HCT116 (cell line): ENCODE data around the gene BCR. TPM values are rescaled to one million over a fixed set of nuclear protein-coding genes. Genes with fewer than 3 reads are reported as not detected.

Experiments used
- ATAC-seq: fragments of 200-7000 bp; cut with Tn5 transposase; 2 replicates; pipeline ENCODE4 v1.9.1; 2020; ENCODE audit warnings: mild to moderate bottlenecking, moderate library complexity
- BruUV-seq: library from RNA; stranded (reverse); fragments of 400-500 nt; replicated peaks from 2 replicates; lab custom pipeline; 2021; lab: Mats Ljungman, UMichigan
- CTCF ChIA-PET: fragments of 300-600 bp; sonication (Branson Sonifier 250); formaldehyde crosslinking; loops from one replicate; lab custom pipeline; 2021; ENCODE audit warnings: antibody characterized with exemption; lab: Charles Lee
- POLR2A ChIA-PET: fragments of 300-600, 350-600 bp; sonication (Branson Sonifier 250); formaldehyde crosslinking; loops from one replicate; lab custom pipeline; 2021; ENCODE audit warnings: antibody characterized with exemption; lab: Charles Lee
- RAD21 ChIA-PET, 2 experiments: fragments of 300-600 bp; sonication (Branson Sonifier 250); formaldehyde crosslinking; loops; one replicate each; lab custom pipeline; 2023; ENCODE audit warnings: low total read pairs in 2 of 2; ENCODE audit not compliant: uncharacterized antibody in 2 of 2, unreplicated experiment in 2 of 2, low non-redundant PET in 1 of 2; lab: Charles Lee
- DNase-seq: peaks from one replicate; pipeline ENCODE4 v3.0.0-alpha.2; 2010; ENCODE audit warnings: low read depth, low spot score
- H2AFZ ChIP-seq: fragments of 200-600 bp; shearing (Covaris generic), sonication (generic); 2 replicates; pipeline ENCODE4 v1.6.1; 2017; ENCODE audit warnings: low read depth, mixed run types, mixed read lengths, antibody characterized with exemption, low read length; ENCODE audit not compliant: poor library complexity, severe bottlenecking
- H3K27ac ChIP-seq: 2 replicates; pipeline ENCODE4 v1.5.1; 2012; ENCODE audit warnings: low read depth, low read length
- H3K27me3 ChIP-seq: fragments of 200-600 bp; sonication (generic); 2 replicates; pipeline ENCODE4 v1.6.1; 2016; ENCODE audit warnings: mixed run types, low read length, mixed read lengths; ENCODE audit not compliant: insufficient read depth
- H3K36me3 ChIP-seq, 2 experiments: fragments of 200-500 bp in 1 of 2; fragments of 200-600 bp in 1 of 2; sonication (Bioruptor generic) in 1 of 2; sonication (generic) in 1 of 2; 2 replicates each; pipeline versions ENCODE4 v1.5.1 to v1.6.1; 2014 to 2016; ENCODE audit warnings: low read length in 2 of 2, inconsistent platforms in 1 of 2, mixed read lengths in 1 of 2, mixed run types in 1 of 2; ENCODE audit not compliant: insufficient read depth in 2 of 2, control insufficient read depth in 1 of 2
- H3K4me1 ChIP-seq, 2 experiments: fragments of 200-600 bp in 1 of 2; sonication (generic) in 1 of 2; 2 replicates each; pipeline versions ENCODE4 v1.5.1 to v1.6.1; 2012 to 2017; ENCODE audit warnings: low read length in 2 of 2, inconsistent platforms in 1 of 2, mild to moderate bottlenecking in 1 of 2, mixed read lengths in 1 of 2, mixed run types in 1 of 2, moderate library complexity in 1 of 2; ENCODE audit not compliant: insufficient read depth in 2 of 2, control insufficient read depth in 1 of 2
- H3K4me2 ChIP-seq: fragments of 200-600 bp; sonication (generic); 2 replicates; pipeline ENCODE4 v1.6.1; 2017; ENCODE audit warnings: mixed run types, low read length, mixed read lengths
- H3K4me3 ChIP-seq, 2 experiments: fragments of 200-600 bp in 1 of 2; sonication (generic) in 1 of 2; replicated peaks in 1 of 2; 2 replicates each; pipeline ENCODE4 v1.5.1; 2011 to 2016; ENCODE audit warnings: low read length in 2 of 2, control low read depth in 1 of 2, low read depth in 1 of 2, mild to moderate bottlenecking in 1 of 2, mixed read lengths in 1 of 2, mixed run types in 1 of 2
- H3K79me2 ChIP-seq: fragments of 200-600 bp; sonication (generic); 2 replicates; pipeline ENCODE4 v1.6.1; 2017; ENCODE audit warnings: mild to moderate bottlenecking, mixed run types, low read length, moderate library complexity, mixed read lengths; ENCODE audit not compliant: insufficient read depth
- H3K9ac ChIP-seq: fragments of 200-600 bp; sonication (generic); 2 replicates; pipeline ENCODE4 v1.6.1; 2016; ENCODE audit warnings: low read length, mixed read lengths
- H3K9me2 ChIP-seq: fragments of 200-600 bp; sonication (generic), shearing (Covaris generic); 2 replicates; pipeline ENCODE4 v1.6.1; 2017; ENCODE audit warnings: mixed run types, mild to moderate bottlenecking, moderate library complexity; ENCODE audit not compliant: insufficient read depth
- H3K9me3 ChIP-seq, 2 experiments: fragments of 200-500 bp in 1 of 2; fragments of 200-600 bp in 1 of 2; sonication (Bioruptor generic) in 1 of 2; sonication (generic) in 1 of 2; 2 replicates each; pipeline ENCODE4 v1.6.1; 2014 to 2017; ENCODE audit warnings: low read length in 2 of 2, mixed read lengths in 2 of 2, inconsistent platforms in 1 of 2, low read depth in 1 of 2, mild to moderate bottlenecking in 1 of 2, mixed run types in 1 of 2, moderate library complexity in 1 of 2; ENCODE audit not compliant: control insufficient read depth in 1 of 2, insufficient read depth in 1 of 2
- H4K20me1 ChIP-seq: fragments of 200-600 bp; sonication (generic), shearing (Covaris generic); 2 replicates; pipeline ENCODE4 v1.6.1; 2017; ENCODE audit warnings: mixed run types, mild to moderate bottlenecking, moderate library complexity; ENCODE audit not compliant: insufficient read depth
- ELF1 ChIP-seq: IDR thresholded peaks from 2 replicates; pipeline ENCODE4 v1.6.1; 2012; ENCODE audit warnings: low read depth, borderline replicate concordance
- RAD21 ChIP-seq: IDR thresholded peaks from 2 replicates; pipeline ENCODE4 v1.6.1; 2012; ENCODE audit warnings: low read depth, mild to moderate bottlenecking
- YY1 ChIP-seq: IDR thresholded peaks from 2 replicates; pipeline ENCODE4 v1.6.1; 2011; ENCODE audit warnings: low read length, low read depth, moderate library complexity, mild to moderate bottlenecking; ENCODE audit not compliant: insufficient replicate concordance; ENCODE audit errors: extremely low read depth
- intact Hi-C: fragments of 100-400 bp; cut with micrococcal nuclease; formaldehyde crosslinking; loops from 2 replicates; pipeline ENCODE4 v1.10.0; 2022
- total RNA-seq: library from RNA; stranded (reverse); gene quantifications from one replicate; pipeline ENCODE4 v1.2.1, GENCODE V29; 2021; ENCODE audit not compliant: unreplicated experiment
- TF ChIP-seq, protein P1 (sequence below): IDR thresholded peaks from 2 replicates; pipeline ENCODE4 v1.6.1; 2011; ENCODE audit warnings: mild to moderate bottlenecking, low read length, moderate library complexity; ENCODE audit not compliant: insufficient replicate concordance; ENCODE audit errors: extremely low read depth
- TF ChIP-seq, protein P2 (sequence below): IDR thresholded peaks from 2 replicates; pipeline ENCODE4 v1.6.1; 2012
- TF ChIP-seq, protein P3 (sequence below): IDR thresholded peaks from 2 replicates; pipeline ENCODE4 v1.6.1; 2012
- TF ChIP-seq, protein P4 (sequence below): IDR thresholded peaks from 2 replicates; pipeline ENCODE4 v1.6.1; 2012; ENCODE audit warnings: low read depth

The BCR gene
- total RNA-seq, 1 experiment from 2014 or later: 39.7 TPM

DNA sequence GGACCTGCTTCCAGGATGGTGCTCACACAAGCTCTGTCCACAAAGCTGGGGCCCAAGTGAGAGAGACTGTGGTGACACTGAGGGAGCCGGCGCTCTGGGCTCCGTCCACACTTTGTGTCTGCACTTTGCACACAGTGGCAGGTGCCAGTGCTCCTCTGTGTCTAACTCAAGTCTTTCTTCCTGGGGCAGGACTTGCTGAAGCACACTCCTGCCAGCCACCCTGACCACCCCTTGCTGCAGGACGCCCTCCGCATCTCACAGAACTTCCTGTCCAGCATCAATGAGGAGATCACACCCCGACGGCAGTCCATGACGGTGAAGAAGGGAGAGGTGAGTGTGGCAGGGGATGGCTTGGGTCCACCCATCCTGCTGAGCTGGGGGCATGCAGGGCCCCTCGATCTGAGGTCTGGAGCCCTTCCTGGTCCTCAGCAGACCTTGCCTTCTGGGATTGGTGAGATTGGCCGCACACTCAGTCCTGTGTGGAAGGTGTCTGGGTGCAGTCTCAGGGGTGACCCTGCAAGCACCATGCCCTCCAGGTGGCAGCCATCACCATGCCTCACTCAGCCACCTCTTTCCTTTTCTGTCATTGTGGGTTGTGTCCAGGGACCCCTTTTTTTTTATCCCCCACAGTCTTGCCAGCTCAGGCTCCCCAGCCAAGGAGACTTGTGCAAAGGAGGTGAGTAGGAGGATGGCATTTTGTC, 93.3 kb downstream of the BCR start:
- intact Hi-C loops: no loop called here
- peaks cover 9 to 18% of the 10 kb centered on the region in 2 experiments; a peak in 2 of 4 replicates for H3K36me3 ChIP-seq
- ATAC-seq (no peak), DNase-seq (no peak)
- no peaks in the 10 kb centered on the region for H3K79me2 ChIP-seq
- H3K9ac ChIP-seq: no peak overlapping the region
- no peaks in the 10 kb centered on the region for H3K27me3 ChIP-seq
- no peak overlapping the region for H3K27ac ChIP-seq
- H3K4me1 ChIP-seq: no peaks in the 10 kb centered on the region
- no peak overlapping the region for H3K4me3 ChIP-seq
- CTCF ChIA-PET: interaction anchor here (1.3 kb wide), 1 partner anchor 8 kb away, joined by 5 read pairs; no protein-coding TSS in a partner anchor
- no peak overlapping the region for H2AFZ ChIP-seq
- H4K20me1 ChIP-seq: no peaks in the 10 kb centered on the region
- no peaks in the 10 kb centered on the region for H3K9me2 ChIP-seq
- RAD21 ChIA-PET: no interaction called here
- POLR2A ChIA-PET: no interaction called here
- no peak for TF ChIP-seq YY1
- TF ChIP-seq, protein P1, sequence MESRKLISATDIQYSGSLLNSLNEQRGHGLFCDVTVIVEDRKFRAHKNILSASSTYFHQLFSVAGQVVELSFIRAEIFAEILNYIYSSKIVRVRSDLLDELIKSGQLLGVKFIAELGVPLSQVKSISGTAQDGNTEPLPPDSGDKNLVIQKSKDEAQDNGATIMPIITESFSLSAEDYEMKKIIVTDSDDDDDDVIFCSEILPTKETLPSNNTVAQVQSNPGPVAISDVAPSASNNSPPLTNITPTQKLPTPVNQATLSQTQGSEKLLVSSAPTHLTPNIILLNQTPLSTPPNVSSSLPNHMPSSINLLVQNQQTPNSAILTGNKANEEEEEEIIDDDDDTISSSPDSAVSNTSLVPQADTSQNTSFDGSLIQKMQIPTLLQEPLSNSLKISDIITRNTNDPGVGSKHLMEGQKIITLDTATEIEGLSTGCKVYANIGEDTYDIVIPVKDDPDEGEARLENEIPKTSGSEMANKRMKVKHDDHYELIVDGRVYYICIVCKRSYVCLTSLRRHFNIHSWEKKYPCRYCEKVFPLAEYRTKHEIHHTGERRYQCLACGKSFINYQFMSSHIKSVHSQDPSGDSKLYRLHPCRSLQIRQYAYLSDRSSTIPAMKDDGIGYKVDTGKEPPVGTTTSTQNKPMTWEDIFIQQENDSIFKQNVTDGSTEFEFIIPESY: no peak
- TF ChIP-seq, protein P2, sequence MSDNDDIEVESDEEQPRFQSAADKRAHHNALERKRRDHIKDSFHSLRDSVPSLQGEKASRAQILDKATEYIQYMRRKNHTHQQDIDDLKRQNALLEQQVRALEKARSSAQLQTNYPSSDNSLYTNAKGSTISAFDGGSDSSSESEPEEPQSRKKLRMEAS: no peak
- no peak for TF ChIP-seq RAD21
- TF ChIP-seq, protein P3, sequence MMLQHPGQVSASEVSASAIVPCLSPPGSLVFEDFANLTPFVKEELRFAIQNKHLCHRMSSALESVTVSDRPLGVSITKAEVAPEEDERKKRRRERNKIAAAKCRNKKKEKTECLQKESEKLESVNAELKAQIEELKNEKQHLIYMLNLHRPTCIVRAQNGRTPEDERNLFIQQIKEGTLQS: no peak
- no peak for TF ChIP-seq ELF1
- TF ChIP-seq, protein P4, sequence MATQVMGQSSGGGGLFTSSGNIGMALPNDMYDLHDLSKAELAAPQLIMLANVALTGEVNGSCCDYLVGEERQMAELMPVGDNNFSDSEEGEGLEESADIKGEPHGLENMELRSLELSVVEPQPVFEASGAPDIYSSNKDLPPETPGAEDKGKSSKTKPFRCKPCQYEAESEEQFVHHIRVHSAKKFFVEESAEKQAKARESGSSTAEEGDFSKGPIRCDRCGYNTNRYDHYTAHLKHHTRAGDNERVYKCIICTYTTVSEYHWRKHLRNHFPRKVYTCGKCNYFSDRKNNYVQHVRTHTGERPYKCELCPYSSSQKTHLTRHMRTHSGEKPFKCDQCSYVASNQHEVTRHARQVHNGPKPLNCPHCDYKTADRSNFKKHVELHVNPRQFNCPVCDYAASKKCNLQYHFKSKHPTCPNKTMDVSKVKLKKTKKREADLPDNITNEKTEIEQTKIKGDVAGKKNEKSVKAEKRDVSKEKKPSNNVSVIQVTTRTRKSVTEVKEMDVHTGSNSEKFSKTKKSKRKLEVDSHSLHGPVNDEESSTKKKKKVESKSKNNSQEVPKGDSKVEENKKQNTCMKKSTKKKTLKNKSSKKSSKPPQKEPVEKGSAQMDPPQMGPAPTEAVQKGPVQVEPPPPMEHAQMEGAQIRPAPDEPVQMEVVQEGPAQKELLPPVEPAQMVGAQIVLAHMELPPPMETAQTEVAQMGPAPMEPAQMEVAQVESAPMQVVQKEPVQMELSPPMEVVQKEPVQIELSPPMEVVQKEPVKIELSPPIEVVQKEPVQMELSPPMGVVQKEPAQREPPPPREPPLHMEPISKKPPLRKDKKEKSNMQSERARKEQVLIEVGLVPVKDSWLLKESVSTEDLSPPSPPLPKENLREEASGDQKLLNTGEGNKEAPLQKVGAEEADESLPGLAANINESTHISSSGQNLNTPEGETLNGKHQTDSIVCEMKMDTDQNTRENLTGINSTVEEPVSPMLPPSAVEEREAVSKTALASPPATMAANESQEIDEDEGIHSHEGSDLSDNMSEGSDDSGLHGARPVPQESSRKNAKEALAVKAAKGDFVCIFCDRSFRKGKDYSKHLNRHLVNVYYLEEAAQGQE: no peak
- no peak overlapping the region for H3K4me2 ChIP-seq
- no TSS peak for BruUV-seq
- no peaks in the 10 kb centered on the region for H3K9me3 ChIP-seq
